Measurements from ENCODE around the gene SON. TPM values are rescaled to one million over a fixed set of nuclear protein-coding genes. Genes with fewer than 3 reads are reported as not detected.

SON gene
- total RNA-seq, 1 donor from 2014 or later: 139 TPM

- no peaks in the 10 kb centered on the region for H3K27me3 ChIP-seq (ENCODE audit: control insufficient read depth, insufficient read depth, low read length)
- no peaks in the 10 kb centered on the region for H3K36me3 ChIP-seq (ENCODE audit: control insufficient read depth, insufficient read depth, low read length)
- no peak for TF ChIP-seq CTCF (IDR thresholded peaks at IDR 0.05; ENCODE audit: insufficient read depth, low read length, poor library complexity, severe bottlenecking)
- DNase-seq (ENCODE audit: low read depth): no peak
- no peak overlapping the region for H3K4me3 ChIP-seq (ENCODE audit: low read depth, low read length)
Observed at GRCh38 chr21:33510826-33511225, 32.0 kb upstream of the SON start.

- DNase-seq (ENCODE audit: low read depth): no peak
- TF ChIP-seq CTCF (IDR thresholded peaks at IDR 0.05; ENCODE audit: insufficient read depth, low read length, poor library complexity, severe bottlenecking): no peak
- Histone ChIP-seq H3K27me3 (ENCODE audit: control insufficient read depth, insufficient read depth, low read length) (no peaks in the 10 kb centered on the region), H3K4me3 (ENCODE audit: low read depth, low read length) (no peak overlapping the region), H3K36me3 (ENCODE audit: control insufficient read depth, insufficient read depth, low read length) (no peaks in the 10 kb centered on the region)
Observed at GRCh38 chr21:33511639-33512038, 31.2 kb upstream of the SON start.

GRCh38 chr21:33512481-33512880, 30.4 kb upstream of the SON start:
- no peaks in the 10 kb centered on the region for H3K27me3 ChIP-seq (ENCODE audit: control insufficient read depth, insufficient read depth, low read length)
- no peaks in the 10 kb centered on the region for H3K36me3 ChIP-seq (ENCODE audit: control insufficient read depth, insufficient read depth, low read length)
- no peak overlapping the region for H3K4me3 ChIP-seq (ENCODE audit: low read depth, low read length)
- DNase-seq (ENCODE audit: low read depth): no peak
- TF ChIP-seq CTCF (IDR thresholded peaks at IDR 0.05; ENCODE audit: insufficient read depth, low read length, poor library complexity, severe bottlenecking): no peak

GRCh38 chr21:33514229-33514628, 28.6 kb upstream of the SON start:
- Histone ChIP-seq H3K4me3 (ENCODE audit: low read depth, low read length) (no peak overlapping the region), H3K36me3 (ENCODE audit: control insufficient read depth, insufficient read depth, low read length) (no peaks in the 10 kb centered on the region), H3K27me3 (ENCODE audit: control insufficient read depth, insufficient read depth, low read length) (no peaks in the 10 kb centered on the region)
- TF ChIP-seq CTCF (IDR thresholded peaks at IDR 0.05; ENCODE audit: insufficient read depth, low read length, poor library complexity, severe bottlenecking): no peak
- no peak for DNase-seq (ENCODE audit: low read depth)

GRCh38 chr21:33518899-33519298, 23.9 kb upstream of the SON start:
- TF ChIP-seq CTCF (IDR thresholded peaks at IDR 0.05; ENCODE audit: insufficient read depth, low read length, poor library complexity, severe bottlenecking): no peak
- DNase-seq (ENCODE audit: low read depth): no peak
- H3K27me3 ChIP-seq (ENCODE audit: control insufficient read depth, insufficient read depth, low read length): no peaks in the 10 kb centered on the region
- no peaks in the 10 kb centered on the region for H3K36me3 ChIP-seq (ENCODE audit: control insufficient read depth, insufficient read depth, low read length)
- no peak overlapping the region for H3K4me3 ChIP-seq (ENCODE audit: low read depth, low read length)

- no peak for DNase-seq (ENCODE audit: low read depth)
- no peaks in the 10 kb centered on the region for H3K27me3 ChIP-seq (ENCODE audit: control insufficient read depth, insufficient read depth, low read length)
- H3K4me3 ChIP-seq (ENCODE audit: low read depth, low read length): no peak overlapping the region
- TF ChIP-seq CTCF (IDR thresholded peaks at IDR 0.05; ENCODE audit: insufficient read depth, low read length, poor library complexity, severe bottlenecking): no peak
- H3K36me3 ChIP-seq (ENCODE audit: control insufficient read depth, insufficient read depth, low read length): no peaks in the 10 kb centered on the region
Observed at GRCh38 chr21:33522297-33522952, 20.4 kb upstream of the SON start.

Data from kidney epithelial cell (primary cell).